Esophagus muscularis mucosa (tissue), 4 donors: ENCODE results near the gene CHRNA3. TPM values are rescaled to one million over a fixed set of nuclear protein-coding genes. Genes with fewer than 3 reads are reported as not detected.

Experiments used
- DNase-seq: peaks from one replicate; pipeline ENCODE4 v3.0.0-alpha.2; 2017; ENCODE audit errors: extremely low spot score
- H3K27ac ChIP-seq, 4 donors: fragments of 200-600 bp; sonication (generic); replicated peaks in 1 of 4; 1 replicate in 3 of 4; 2 replicates in 1 of 4; pipeline ENCODE4 v1.5.1; 2016 to 2019; ENCODE audit warnings: mild to moderate bottlenecking in 1 of 4
- H3K27me3 ChIP-seq, 4 donors: fragments of 200-600 bp; sonication (generic); one replicate each; pipeline versions ENCODE4 v1.5.1 to v1.6.0; 2016 to 2019
- H3K36me3 ChIP-seq, 4 donors: fragments of 200-600 bp; sonication (generic); one replicate each; pipeline ENCODE4 v1.5.1; 2016 to 2019
- H3K4me1 ChIP-seq, 4 donors: fragments of 200-600 bp; sonication (generic); one replicate each; pipeline ENCODE4 v1.5.1; 2016 to 2019
- H3K4me3 ChIP-seq, 4 donors: fragments of 200-600 bp; sonication (generic); 1 replicate in 2 of 4; 2 replicates in 2 of 4; pipeline ENCODE4 v1.5.1; 2016 to 2019; ENCODE audit warnings: mild to moderate bottlenecking in 4 of 4, moderate library complexity in 1 of 4
- H3K9me3 ChIP-seq, 4 donors: fragments of 200-600 bp; sonication (generic); 1 replicate in 3 of 4; 2 replicates in 1 of 4; pipeline ENCODE4 v1.5.1; 2016 to 2019
- CTCF ChIP-seq, 3 experiments: fragments of 200-600 bp in 2 of 3; fragments of 450-650 bp in 1 of 3; sonication (generic) in 2 of 3; IDR thresholded peaks; one replicate each; pipeline ENCODE4 v1.5.1; 2017 to 2019; ENCODE audit warnings: antibody characterized with exemption in 3 of 3, mild to moderate bottlenecking in 2 of 3, moderate library complexity in 1 of 3
- EP300 ChIP-seq: sonication (generic); formaldehyde crosslinking; IDR thresholded peaks from one replicate; pipeline ENCODE4 v1.6.1; 2017; ENCODE audit warnings: antibody characterized with exemption
- POLR2A ChIP-seq: fragments of 450-650 bp; IDR thresholded peaks from one replicate; pipeline ENCODE4 v1.6.1; 2017; ENCODE audit warnings: antibody characterized with exemption, moderate library complexity, mild to moderate bottlenecking, low read depth
- POLR2AphosphoS5 ChIP-seq, 2 donors: sonication (generic); formaldehyde crosslinking; IDR thresholded peaks; one replicate each; pipeline ENCODE4 v1.6.1; 2017; ENCODE audit warnings: antibody characterized with exemption in 2 of 2
- WGBS: methylation state at CpG from one replicate; pipeline ENCODE4 v1.1.5; 2018; 5-methylcytosine and 5-hydroxymethylcytosine counted together
- intact Hi-C: fragments of 100-400 bp; cut with DNase I; formaldehyde crosslinking; loops from one replicate; pipeline ENCODE4 v1.15.1; 2023
- total RNA-seq, 4 donors: library from RNA; depleted of rRNA; stranded (reverse); fragments of >200 nt; gene quantifications; one replicate each; pipeline versions ENCODE4 v1.1.0 to v1.2.1, GENCODE V29; 2016

CHRNA3 gene
- total RNA-seq, 4 donors from 2014 or later, result 1.9 to 3.5 (median 3.1) TPM

- H3K9me3 ChIP-seq, result no peaks in the 10 kb centered on the region
- no peak overlapping the region for H3K27ac ChIP-seq
- no peak overlapping the region for H3K4me3 ChIP-seq
- DNase-seq, result no peak
- no peak for TF ChIP-seq POLR2AphosphoS5 (IDR thresholded peaks at IDR 0.05)
- TF ChIP-seq POLR2A, result no peak
- no peak for TF ChIP-seq CTCF (IDR thresholded peaks at IDR 0.05)
- H3K4me1 ChIP-seq, result no peaks in the 10 kb centered on the region
- intact Hi-C loops, result no loop called here
- H3K27me3 ChIP-seq, result no peaks in the 10 kb centered on the region
- 69% methylated on average over 4 of the region's 4 CpGs for WGBS
- H3K36me3 ChIP-seq, result no peaks in the 10 kb centered on the region
Observed at GRCh38 chr15:78654272-78654671, 33.5 kb upstream of the CHRNA3 start.

GRCh38 chr15:78651930-78652615 is 31.3 kb upstream of the CHRNA3 start:
- WGBS, result no CpG with 5 or more reads among the region's 1 CpG
- Histone ChIP-seq H3K36me3 (no peaks in the 10 kb centered on the region), H3K4me1 (no peaks in the 10 kb centered on the region), H3K4me3 (no peak overlapping the region), H3K27me3 (no peaks in the 10 kb centered on the region), H3K27ac (no peak overlapping the region), H3K9me3 (no peaks in the 10 kb centered on the region)
- DNase-seq, result no peak
- intact Hi-C loops, result no loop called here
- TF ChIP-seq POLR2A (no peak), CTCF (IDR thresholded peaks at IDR 0.05) (no peak), EP300 (no peak), POLR2AphosphoS5 (IDR thresholded peaks at IDR 0.05) (no peak)

- intact Hi-C loops, result no loop called here
- TF ChIP-seq POLR2AphosphoS5 (IDR thresholded peaks at IDR 0.05) (no peak), POLR2A (no peak), CTCF (IDR thresholded peaks at IDR 0.05) (no peak), EP300 (no peak)
- Histone ChIP-seq H3K4me1 (no peaks in the 10 kb centered on the region), H3K27me3 (no peaks in the 10 kb centered on the region), H3K4me3 (no peak overlapping the region), H3K36me3 (no peaks in the 10 kb centered on the region), H3K27ac (no peak overlapping the region), H3K9me3 (no peaks in the 10 kb centered on the region)
- WGBS, result 73% methylated on average over 3 of the region's 3 CpGs
- DNase-seq, result no peak
Observed at GRCh38 chr15:78651007-78651406, 30.2 kb upstream of the CHRNA3 start.

- DNase-seq, result no peak
- Histone ChIP-seq H3K4me1 (no peaks in the 10 kb centered on the region), H3K4me3 (no peak overlapping the region), H3K27me3 (no peaks in the 10 kb centered on the region), H3K36me3 (no peaks in the 10 kb centered on the region), H3K27ac (no peak overlapping the region), H3K9me3 (no peaks in the 10 kb centered on the region)
- WGBS, result 94% methylated on average over 2 of the region's 4 CpGs
- intact Hi-C loops, result no loop called here
- TF ChIP-seq EP300, result no peak
- TF ChIP-seq POLR2AphosphoS5 (IDR thresholded peaks at IDR 0.05), result no peak
- TF ChIP-seq CTCF (IDR thresholded peaks at IDR 0.05), result no peak
- no peak for TF ChIP-seq POLR2A
Observed at GRCh38 chr15:78650022-78650421, 29.2 kb upstream of the CHRNA3 start.

- Histone ChIP-seq H3K4me3 (no peak overlapping the region), H3K4me1 (peaks cover 9 to 16% (median 14%) of the 10 kb centered on the region in 4 donors), H3K36me3 (no peaks in the 10 kb centered on the region), H3K27ac (no peak overlapping the region), H3K9me3 (no peaks in the 10 kb centered on the region), H3K27me3 (peaks cover 0 to 15% (median 7%) of the 10 kb centered on the region in 4 donors)
- intact Hi-C loops, result no loop called here
- no peak for DNase-seq
- WGBS, result 94% methylated on average over 4 of the region's 4 CpGs
- TF ChIP-seq POLR2A (no peak), EP300 (no peak), POLR2AphosphoS5 (IDR thresholded peaks at IDR 0.05) (no peak), CTCF (IDR thresholded peaks at IDR 0.05) (no peak)
Observed at GRCh38 chr15:78645009-78645408, 24.2 kb upstream of the CHRNA3 start.
